Keratinocyte (primary cell): ENCODE measurements around the gene SERPINI1. TPM values are rescaled to one million over a fixed set of nuclear protein-coding genes. Genes with fewer than 3 reads are reported as not detected.

Source experiments
- DNase-seq: peaks from one replicate; pipeline ENCODE4 v3.0.0-alpha.2; 2011; ENCODE audit warnings: low read depth, missing footprints, low spot score
- FAIRE-seq: peaks from 2 replicates; lab custom pipeline; 2011; peaks lifted over from hg19 to GRCh38; lab: Jason Lieb, UNC
- H2AFZ ChIP-seq: 2 replicates; pipeline ENCODE4 v1.6.0; 2012; ENCODE audit warnings: low read length, control low read depth, inconsistent platforms; ENCODE audit not compliant: control insufficient read depth
- H3K27ac ChIP-seq: 2 replicates; pipeline ENCODE4 v1.5.1; 2011; ENCODE audit warnings: low read length; ENCODE audit not compliant: control insufficient read depth, insufficient read depth
- H3K27me3 ChIP-seq: 3 replicates; pipeline ENCODE4 v1.6.0; 2011; ENCODE audit warnings: low read length; ENCODE audit not compliant: control insufficient read depth, insufficient read depth; ENCODE audit errors: extremely low read depth
- H3K36me3 ChIP-seq, 2 experiments: 2 replicates in 1 of 2; 3 replicates in 1 of 2; pipeline ENCODE4 v1.5.1; 2011; ENCODE audit warnings: low read length in 2 of 2, mild to moderate bottlenecking in 1 of 2; ENCODE audit not compliant: control insufficient read depth in 2 of 2, insufficient read depth in 2 of 2; ENCODE audit errors: extremely low read depth in 1 of 2
- H3K4me1 ChIP-seq: 3 replicates; pipeline ENCODE4 v1.5.1; 2011; ENCODE audit warnings: low read length; ENCODE audit not compliant: control insufficient read depth, insufficient read depth; ENCODE audit errors: extremely low read depth
- H3K4me2 ChIP-seq: 3 replicates; pipeline ENCODE4 v1.6.0; 2011; ENCODE audit warnings: low read depth, low read length; ENCODE audit not compliant: control insufficient read depth, insufficient read depth; ENCODE audit errors: extremely low read depth
- H3K4me3 ChIP-seq, 3 experiments: fragments of 200-600 bp in 1 of 3; sonication (generic) in 1 of 3; 2 replicates in 2 of 3; 3 replicates in 1 of 3; pipeline ENCODE4 v1.5.1; 2011 to 2016; ENCODE audit warnings: low read length in 3 of 3, mild to moderate bottlenecking in 3 of 3, control low read depth in 2 of 3, inconsistent platforms in 1 of 3, low read depth in 1 of 3, mixed read lengths in 1 of 3, mixed run types in 1 of 3, moderate library complexity in 1 of 3; ENCODE audit not compliant: control insufficient read depth in 2 of 3, insufficient read depth in 2 of 3; ENCODE audit errors: extremely low read depth in 1 of 3
- H3K79me2 ChIP-seq: 2 replicates; pipeline ENCODE4 v1.6.0; 2012; ENCODE audit warnings: low read length; ENCODE audit not compliant: control insufficient read depth, insufficient read depth
- H3K9ac ChIP-seq: 3 replicates; pipeline ENCODE4 v1.6.0; 2011; ENCODE audit warnings: low read length; ENCODE audit not compliant: control insufficient read depth, insufficient read depth; ENCODE audit errors: extremely low read depth
- H3K9me1 ChIP-seq: 3 replicates; pipeline ENCODE4 v1.6.0; 2011; ENCODE audit warnings: low read length; ENCODE audit not compliant: control insufficient read depth, insufficient read depth; ENCODE audit errors: extremely low read depth
- H3K9me3 ChIP-seq: 2 replicates; pipeline ENCODE4 v1.5.1; 2012; ENCODE audit warnings: low read depth, low read length; ENCODE audit not compliant: control insufficient read depth
- H4K20me1 ChIP-seq: 3 replicates; pipeline ENCODE4 v1.6.0; 2011; ENCODE audit warnings: low read length; ENCODE audit not compliant: control insufficient read depth, insufficient read depth; ENCODE audit errors: extremely low read depth
- CTCF ChIP-seq, 3 experiments: IDR thresholded peaks in 1 of 3; conservative IDR thresholded peaks in 1 of 3; optimal IDR thresholded peaks in 1 of 3; 2 replicates in 2 of 3; 3 replicates in 1 of 3; pipeline versions ENCODE3 to v1.5.1; 2011; ENCODE audit warnings: low read length in 3 of 3, mild to moderate bottlenecking in 3 of 3, moderate library complexity in 2 of 3, control low read depth in 1 of 3, inconsistent platforms in 1 of 3; ENCODE audit not compliant: insufficient read depth in 2 of 3; ENCODE audit errors: extremely low read depth in 1 of 3
- EZH2 ChIP-seq: IDR thresholded peaks from one replicate; pipeline ENCODE4 v1.6.1; 2012; ENCODE audit warnings: inconsistent platforms, mild to moderate bottlenecking, low read length, moderate library complexity
- dilution Hi-C: fragments of 300-500 bp; cut with MboI; formaldehyde crosslinking; loops from one replicate; pipeline ENCODE4 v1.7.0; 2020; ENCODE audit warnings: low sequenced_read_pairs; ENCODE audit not compliant: extremely low pct_ligation_motif_present
- polyA plus RNA-seq, 5 experiments: library from polyadenylated mRNA; depleted of rRNA in 3 of 5; stranded (reverse) in 3 of 5; stranded (forward) in 1 of 5; unstranded in 1 of 5; fragments of >200 nt; gene quantifications; 1 replicate in 1 of 5; 2 replicates in 3 of 5; 3 replicates in 1 of 5; pipeline versions ENCODE4 v1.2.1 to v1.2.3, GENCODE V29; 2011 to 2012; ENCODE audit warnings: missing spikeins in 2 of 5, low read depth in 1 of 5, low replicate concordance in 1 of 5

The SERPINI1 gene
- polyA plus RNA-seq, 1 donor (not counting 4 experiments of a cell fraction or from before 2014, with no cell fraction given): 5.5 TPM

DNA sequence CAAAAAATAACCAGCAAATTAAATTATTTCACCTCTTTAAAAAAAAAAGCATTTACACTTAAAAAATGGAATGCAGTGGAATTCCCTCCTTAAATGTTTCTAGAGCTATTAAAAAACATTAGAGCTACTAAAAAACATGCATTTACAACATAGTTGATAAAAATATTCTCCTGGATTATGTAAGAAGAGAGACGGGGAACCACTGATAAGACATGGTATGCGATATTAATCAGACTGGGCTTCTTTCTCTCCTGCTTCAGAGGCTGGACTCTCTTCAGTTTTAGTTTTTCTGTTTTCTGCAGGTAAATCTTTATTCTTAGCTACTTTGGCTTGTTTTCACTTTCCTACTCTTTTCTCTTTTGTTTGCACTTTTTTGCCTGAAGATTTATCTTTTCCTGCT lies 41.4 kb upstream of the SERPINI1 start:
- H3K4me2 ChIP-seq: no peak overlapping the region

DNA sequence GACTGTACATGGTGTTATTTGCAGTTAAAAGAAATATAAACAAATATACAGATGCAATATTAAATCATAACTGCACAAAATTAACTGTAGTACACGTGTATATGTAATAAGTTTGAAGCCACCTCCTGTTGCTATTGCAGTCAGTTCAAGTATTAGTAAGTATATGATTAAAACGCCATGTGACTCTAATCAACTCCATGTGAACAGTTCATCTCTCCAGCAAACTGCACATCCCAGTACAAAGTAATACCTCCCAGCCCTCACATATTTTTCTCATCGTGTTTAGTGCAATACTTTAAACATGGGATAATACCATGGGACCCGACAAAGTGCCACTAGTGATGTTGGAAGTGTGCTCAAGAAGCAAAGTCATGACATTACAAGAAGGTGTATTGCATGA lies 35.5 kb upstream of the SERPINI1 start:
- H3K27me3 ChIP-seq: no peaks in the 10 kb centered on the region
- no peak overlapping the region for H3K4me3 ChIP-seq
- dilution Hi-C loops: no loop called here
- peaks cover 3 to 6% of the 10 kb centered on the region in 2 experiments for H3K36me3 ChIP-seq
- no peak overlapping the region for H3K9ac ChIP-seq
- H3K27ac ChIP-seq: no peak overlapping the region
- DNase-seq (no peak), FAIRE-seq (no peak)
- no peak overlapping the region for H2AFZ ChIP-seq
- TF ChIP-seq EZH2: no peak
- TF ChIP-seq CTCF (optimal IDR thresholded peaks at IDR 0.05 in 1 of 3, IDR thresholded peaks at IDR 0.05 in 1 of 3, conservative IDR thresholded peaks at IDR 0.05 in 1 of 3; ENCODE audit: extremely low read depth in 1 of 3, insufficient read depth in 2 of 3, low read length in 3 of 3): no peak
- H4K20me1 ChIP-seq: no peaks in the 10 kb centered on the region
- H3K9me3 ChIP-seq: no peaks in the 10 kb centered on the region
- H3K9me1 ChIP-seq: no peaks in the 10 kb centered on the region
- no peaks in the 10 kb centered on the region for H3K4me1 ChIP-seq
- peaks cover 29% of the 10 kb centered on the region for H3K79me2 ChIP-seq
- H3K4me2 ChIP-seq: no peak overlapping the region

More for the DNA sequence above, 41.4 kb upstream of the SERPINI1 start:
- Histone ChIP-seq H3K79me2 (peaks cover 4% of the 10 kb centered on the region), H3K4me3 (no peak overlapping the region), H3K9ac (no peak overlapping the region), H3K27me3 (no peaks in the 10 kb centered on the region), H3K9me3 (no peaks in the 10 kb centered on the region), H4K20me1 (no peaks in the 10 kb centered on the region), H3K27ac (no peak overlapping the region), H3K36me3 (peaks cover 10 to 12% of the 10 kb centered on the region in 2 experiments), H3K4me1 (no peaks in the 10 kb centered on the region), H2AFZ (no peak overlapping the region), H3K9me1 (no peaks in the 10 kb centered on the region)
- dilution Hi-C loops: no loop called here
- FAIRE-seq (no peak), DNase-seq (no peak)
- TF ChIP-seq CTCF (optimal IDR thresholded peaks at IDR 0.05 in 1 of 3, IDR thresholded peaks at IDR 0.05 in 1 of 3, conservative IDR thresholded peaks at IDR 0.05 in 1 of 3; ENCODE audit: extremely low read depth in 1 of 3, insufficient read depth in 2 of 3, low read length in 3 of 3) (no peak), EZH2 (no peak)
